Vagina (tissue), 2 donors: ENCODE data around the gene ACOX1.

Source experiments
- CTCF ChIP-seq, 3 experiments: fragments of 450-650 bp in 2 of 3; fragments of 200-600 bp in 1 of 3; sonication (generic) in 1 of 3; IDR thresholded peaks; one replicate each; pipeline ENCODE4 v1.5.1; 2017 to 2019; ENCODE audit warnings: antibody characterized with exemption in 3 of 3, mild to moderate bottlenecking in 2 of 3, moderate library complexity in 2 of 3
- POLR2A ChIP-seq, 2 donors: fragments of 450-650 bp; IDR thresholded peaks; one replicate each; pipeline ENCODE4 v1.6.1; 2017; ENCODE audit warnings: antibody characterized with exemption in 2 of 2, mild to moderate bottlenecking in 2 of 2, moderate library complexity in 2 of 2

- TF ChIP-seq CTCF (IDR thresholded peaks at IDR 0.05) (no peak), POLR2A (IDR thresholded peaks at IDR 0.05) (no peak)
Observed at GRCh38 chr17:75979705-75980187, 780 bp upstream of the ACOX1 start.
